OCI-LY7 (cell line): Measurements from ENCODE around the gene SMURF1. TPM values are rescaled to one million over a fixed set of nuclear protein-coding genes. Genes with fewer than 3 reads are reported as not detected.

Source experiments
- BruUV-seq: library from RNA; stranded (reverse); fragments of 400-500 nt; replicated peaks from 2 replicates; lab custom pipeline; 2021; lab: Mats Ljungman, UMichigan
- CTCF ChIA-PET: fragments of 300-600 bp; sonication (Branson Sonifier 250); formaldehyde crosslinking; loops from one replicate; lab custom pipeline; 2022; ENCODE audit warnings: antibody characterized with exemption; ENCODE audit not compliant: unreplicated experiment; lab: Charles Lee
- POLR2A ChIA-PET: fragments of 300-600 bp; sonication (Branson Sonifier 250); formaldehyde crosslinking; loops from one replicate; lab custom pipeline; 2022; ENCODE audit warnings: antibody characterized with exemption; lab: Charles Lee
- DNase-seq: peaks from one replicate; pipeline ENCODE4 v3.0.0-alpha.2; 2015; ENCODE audit warnings: low spot score
- H2AFZ ChIP-seq: fragments of 200-600 bp; sonication (generic), shearing (Covaris generic); 2 replicates; pipeline ENCODE4 v1.6.1; 2014; ENCODE audit warnings: mild to moderate bottlenecking, antibody characterized with exemption, low read length, moderate library complexity
- H3K27ac ChIP-seq: fragments of 200-600 bp; sonication (generic); 2 replicates; pipeline ENCODE4 v1.5.1; 2014; ENCODE audit warnings: mixed run types, low read depth, mild to moderate bottlenecking, moderate library complexity, low read length, inconsistent platforms; ENCODE audit not compliant: poor library complexity, severe bottlenecking
- H3K36me3 ChIP-seq: fragments of 200-600 bp; sonication (generic); 2 replicates; pipeline ENCODE4 v1.6.1; 2014; ENCODE audit warnings: mild to moderate bottlenecking, antibody characterized with exemption, low read length, moderate library complexity, mixed read lengths; ENCODE audit not compliant: insufficient read depth
- H3K4me1 ChIP-seq: fragments of 200-600 bp; sonication (generic); 2 replicates; pipeline ENCODE4 v1.5.1; 2014; ENCODE audit warnings: mild to moderate bottlenecking, low read length; ENCODE audit not compliant: insufficient read depth, poor library complexity, severe bottlenecking
- H3K4me2 ChIP-seq: fragments of 200-600 bp; sonication (generic); 2 replicates; pipeline ENCODE4 v1.6.1; 2014; ENCODE audit warnings: mild to moderate bottlenecking, low read length
- H3K4me3 ChIP-seq: fragments of 200-600 bp; sonication (generic); 2 replicates; pipeline ENCODE4 v1.5.1; 2014; ENCODE audit warnings: mild to moderate bottlenecking, low read depth, low read length; ENCODE audit not compliant: poor library complexity, severe bottlenecking
- H3K79me2 ChIP-seq: fragments of 200-600 bp; sonication (generic); 2 replicates; pipeline ENCODE4 v1.6.1; 2016; ENCODE audit warnings: low read depth, mild to moderate bottlenecking, low read length, moderate library complexity, mixed read lengths; ENCODE audit not compliant: insufficient read depth
- H3K9me2 ChIP-seq: fragments of 200-600 bp; sonication (generic); 2 replicates; pipeline ENCODE4 v1.6.1; 2016; ENCODE audit warnings: mild to moderate bottlenecking, low read length, mixed read lengths; ENCODE audit not compliant: insufficient read depth
- H3K9me3 ChIP-seq: fragments of 200-600 bp; sonication (generic); 2 replicates; pipeline ENCODE4 v1.6.1; 2014; ENCODE audit warnings: mild to moderate bottlenecking, mixed run types, low read length, mixed read lengths
- H4K20me1 ChIP-seq: fragments of 200-600 bp; sonication (generic); 2 replicates; pipeline ENCODE4 v1.6.1; 2014; ENCODE audit warnings: mild to moderate bottlenecking, antibody characterized with exemption, low read length, moderate library complexity, mixed read lengths; ENCODE audit not compliant: insufficient read depth
- EZH2phosphoT487 ChIP-seq: fragments of 200-600 bp; sonication (generic); IDR thresholded peaks from 2 replicates; pipeline ENCODE4 v1.6.1; 2018; ENCODE audit warnings: low read depth, borderline replicate concordance, mild to moderate bottlenecking, mixed run types, antibody characterized with exemption, low read length, moderate library complexity, mixed read lengths
- intact Hi-C: fragments of 100-400 bp; cut with micrococcal nuclease; formaldehyde crosslinking; loops from one replicate; pipeline ENCODE4 v1.10.0; 2022; ENCODE audit not compliant: unreplicated experiment
- total RNA-seq, 2 experiments: library from RNA; depleted of rRNA in 1 of 2; stranded (reverse); fragments of >200 nt in 1 of 2; shearing (Covaris generic) in 1 of 2; gene quantifications; 2 replicates each; pipeline ENCODE4 v1.2.3, GENCODE V29; 2014 to 2022
- TF ChIP-seq, protein P1 (sequence below): fragments of 200-600 bp; sonication (generic); conservative IDR thresholded peaks from 2 replicates; pipeline ENCODE4 v1.5.1; 2014; ENCODE audit warnings: mild to moderate bottlenecking, antibody characterized with exemption, low read length, moderate library complexity, mixed read lengths

Gene SMURF1
- total RNA-seq, 2 experiments from 2014 or later, result 11.5 to 17.8 TPM

DNA sequence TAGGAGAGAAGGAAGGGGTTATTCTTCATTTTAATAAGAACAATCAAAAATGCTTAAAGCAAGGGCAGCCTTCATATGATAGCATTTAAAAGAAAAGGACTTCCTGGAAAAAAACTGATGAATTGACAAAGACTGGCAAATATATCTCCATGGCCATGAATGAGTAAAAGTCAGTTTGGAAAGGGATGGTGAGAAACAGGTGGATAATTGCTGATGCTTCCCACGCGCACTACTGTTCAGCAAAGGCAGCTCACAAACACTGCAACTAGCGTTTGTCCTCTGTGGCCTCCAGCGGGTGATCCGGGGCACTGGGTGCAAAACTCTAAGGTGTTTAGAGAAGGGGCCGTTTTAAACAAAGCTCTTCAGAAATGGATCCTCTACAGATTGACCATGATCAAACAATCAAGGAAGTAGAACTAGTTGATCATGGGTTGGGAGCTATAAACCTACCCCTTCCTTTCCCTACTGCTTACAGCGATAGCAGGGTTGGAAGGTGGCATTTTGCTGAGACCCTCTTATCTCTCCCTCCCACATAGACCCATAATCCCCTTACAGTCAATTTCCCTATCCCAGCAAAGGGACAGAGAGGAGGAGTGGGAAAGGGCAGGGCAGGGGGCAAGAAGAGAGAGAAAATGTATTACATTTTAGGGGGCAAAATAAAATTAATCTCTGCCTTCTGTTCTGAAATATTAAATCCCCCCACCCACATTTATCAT, 53.8 kb downstream of the SMURF1 start:
- POLR2A ChIA-PET, result no interaction called here
- no peaks in the 10 kb centered on the region for H3K9me3 ChIP-seq
- no peaks in the 10 kb centered on the region; the same call in 1 of the 2 replicates for H3K36me3 ChIP-seq
- TF ChIP-seq, protein P1, sequence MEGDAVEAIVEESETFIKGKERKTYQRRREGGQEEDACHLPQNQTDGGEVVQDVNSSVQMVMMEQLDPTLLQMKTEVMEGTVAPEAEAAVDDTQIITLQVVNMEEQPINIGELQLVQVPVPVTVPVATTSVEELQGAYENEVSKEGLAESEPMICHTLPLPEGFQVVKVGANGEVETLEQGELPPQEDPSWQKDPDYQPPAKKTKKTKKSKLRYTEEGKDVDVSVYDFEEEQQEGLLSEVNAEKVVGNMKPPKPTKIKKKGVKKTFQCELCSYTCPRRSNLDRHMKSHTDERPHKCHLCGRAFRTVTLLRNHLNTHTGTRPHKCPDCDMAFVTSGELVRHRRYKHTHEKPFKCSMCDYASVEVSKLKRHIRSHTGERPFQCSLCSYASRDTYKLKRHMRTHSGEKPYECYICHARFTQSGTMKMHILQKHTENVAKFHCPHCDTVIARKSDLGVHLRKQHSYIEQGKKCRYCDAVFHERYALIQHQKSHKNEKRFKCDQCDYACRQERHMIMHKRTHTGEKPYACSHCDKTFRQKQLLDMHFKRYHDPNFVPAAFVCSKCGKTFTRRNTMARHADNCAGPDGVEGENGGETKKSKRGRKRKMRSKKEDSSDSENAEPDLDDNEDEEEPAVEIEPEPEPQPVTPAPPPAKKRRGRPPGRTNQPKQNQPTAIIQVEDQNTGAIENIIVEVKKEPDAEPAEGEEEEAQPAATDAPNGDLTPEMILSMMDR, result no peak
- TF ChIP-seq EZH2phosphoT487, result no peak
- H2AFZ ChIP-seq, result no peak overlapping the region
- no peaks in the 10 kb centered on the region for H3K9me2 ChIP-seq
- H3K4me3 ChIP-seq, result no peak overlapping the region
- no peaks in the 10 kb centered on the region for H3K4me1 ChIP-seq
- no peak overlapping the region for H3K4me2 ChIP-seq
- CTCF ChIA-PET, result no interaction called here
- intact Hi-C loops, result no loop called here
- H3K79me2 ChIP-seq, result peaks cover 37% of the 10 kb centered on the region; the same call in 1 of the 2 replicates
- no peak overlapping the region for H3K27ac ChIP-seq
- BruUV-seq, result no TSS peak
- peaks cover 13% of the 10 kb centered on the region for H4K20me1 ChIP-seq
- DNase-seq, result no peak

DNA sequence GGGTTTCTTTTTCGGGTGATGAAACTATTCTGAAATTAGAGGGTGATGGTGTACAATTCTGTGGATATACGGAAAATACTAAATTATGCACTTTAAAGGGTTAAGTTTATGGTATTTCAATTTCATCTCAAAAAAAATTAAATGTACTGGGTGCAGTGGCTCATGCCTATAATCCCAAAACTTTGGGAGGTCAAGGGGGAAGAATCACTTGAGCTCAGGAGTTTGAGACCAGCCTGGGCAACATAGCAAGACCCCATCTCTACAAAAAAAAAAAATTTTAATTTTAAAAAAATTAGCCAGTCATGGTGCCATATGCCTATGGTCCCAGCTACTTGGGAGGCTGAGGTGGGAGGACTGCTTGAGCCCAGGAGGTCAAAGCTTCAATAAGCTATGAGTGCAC, 57.0 kb downstream of the SMURF1 start:
- TF ChIP-seq EZH2phosphoT487, result no peak
- TF ChIP-seq, protein P1, result no peak
- no peak overlapping the region for H3K4me3 ChIP-seq
- H3K9me2 ChIP-seq, result no peaks in the 10 kb centered on the region
- no peak overlapping the region for H3K4me2 ChIP-seq
- POLR2A ChIA-PET, result interaction anchor here (0.7 kb wide), 1 partner anchor 25 kb away, joined by 3 read pairs; no protein-coding TSS in a partner anchor
- no peak overlapping the region for H3K27ac ChIP-seq
- CTCF ChIA-PET, result no interaction called here
- DNase-seq, result no peak
- intact Hi-C loops, result no loop called here
- no TSS peak for BruUV-seq
- H3K9me3 ChIP-seq, result no peaks in the 10 kb centered on the region
- no peak overlapping the region for H2AFZ ChIP-seq
- no peaks in the 10 kb centered on the region for H3K4me1 ChIP-seq
- peaks cover 19% of the 10 kb centered on the region; the same call in 1 of the 2 replicates for H3K79me2 ChIP-seq
- H4K20me1 ChIP-seq, result 0 out of 2 replicates have a peak, but pooled peaks cover 5% of the 10 kb centered on the region
- no peaks in the 10 kb centered on the region; the same call in 1 of the 2 replicates for H3K36me3 ChIP-seq

DNA sequence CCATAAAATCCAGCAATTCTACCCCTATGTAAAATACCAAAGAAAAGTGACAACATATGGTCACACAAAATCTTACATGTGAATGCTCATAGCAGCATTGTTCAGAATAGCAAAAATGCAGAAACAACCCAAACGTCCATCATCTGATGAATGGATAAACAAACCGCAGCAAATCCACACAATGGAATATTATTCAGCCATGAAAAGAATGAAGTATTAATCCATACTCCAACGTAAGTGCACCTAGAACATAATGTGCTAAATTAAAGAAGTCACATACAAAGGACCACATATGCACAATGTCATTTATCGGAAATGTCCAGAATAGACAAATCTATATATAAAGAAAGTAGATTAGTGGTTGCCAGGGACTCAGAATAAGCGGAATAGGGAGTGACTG, 57.4 kb downstream of the SMURF1 start:
- Histone ChIP-seq H2AFZ (no peak overlapping the region), H3K4me1 (no peaks in the 10 kb centered on the region), H3K4me3 (no peak overlapping the region), H3K9me2 (no peaks in the 10 kb centered on the region), H3K4me2 (no peak overlapping the region), H3K79me2 (peaks cover 15% of the 10 kb centered on the region; the same call in 1 of the 2 replicates), H3K9me3 (no peaks in the 10 kb centered on the region), H3K36me3 (no peaks in the 10 kb centered on the region; the same call in 1 of the 2 replicates), H3K27ac (no peak overlapping the region), H4K20me1 (0 out of 2 replicates have a peak, but pooled peaks cover 5% of the 10 kb centered on the region)
- BruUV-seq, result no TSS peak
- DNase-seq, result no peak
- CTCF ChIA-PET, result no interaction called here
- intact Hi-C loops, result no loop called here
- TF ChIP-seq EZH2phosphoT487, result no peak
- TF ChIP-seq, protein P1, result no peak
- POLR2A ChIA-PET, result no interaction called here
